Activated CD4-positive, alpha-beta T cell treated with anti-CD3 and anti-CD28 coated beads for 48 hours (primary cell): ENCODE measurements around the gene GNAO1.

Source experiments
- DNase-seq: peaks from one replicate; pipeline ENCODE4 v3.0.0-alpha.2; 2020

The GNAO1 gene

GRCh38 chr16:56198006-56198754, 6.9 kb downstream of the GNAO1 start:
- DNase-seq = no peak

DNA sequence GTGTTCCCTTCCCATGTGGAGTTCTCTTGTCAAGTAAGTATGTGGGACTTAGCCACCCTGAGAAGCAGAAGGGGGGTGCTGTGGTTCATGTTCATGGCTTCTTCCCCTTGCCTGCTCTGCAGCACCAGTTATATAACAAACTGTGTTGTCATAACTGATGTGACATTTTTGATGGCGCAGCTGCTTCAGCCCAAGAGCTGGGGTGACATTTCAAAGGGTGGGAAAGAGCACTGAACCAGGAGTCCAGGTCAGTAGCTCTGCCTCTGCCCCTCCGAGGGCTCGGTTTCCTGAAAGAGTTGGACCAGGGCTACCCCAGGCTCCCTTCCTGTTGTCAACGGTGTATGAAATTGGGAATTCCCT, 7.4 kb downstream of the GNAO1 start:
- no peak for DNase-seq

- DNase-seq = peak; percentile 42
Observed at GRCh38 chr16:56199164-56199563, 7.9 kb downstream of the GNAO1 start.

DNA sequence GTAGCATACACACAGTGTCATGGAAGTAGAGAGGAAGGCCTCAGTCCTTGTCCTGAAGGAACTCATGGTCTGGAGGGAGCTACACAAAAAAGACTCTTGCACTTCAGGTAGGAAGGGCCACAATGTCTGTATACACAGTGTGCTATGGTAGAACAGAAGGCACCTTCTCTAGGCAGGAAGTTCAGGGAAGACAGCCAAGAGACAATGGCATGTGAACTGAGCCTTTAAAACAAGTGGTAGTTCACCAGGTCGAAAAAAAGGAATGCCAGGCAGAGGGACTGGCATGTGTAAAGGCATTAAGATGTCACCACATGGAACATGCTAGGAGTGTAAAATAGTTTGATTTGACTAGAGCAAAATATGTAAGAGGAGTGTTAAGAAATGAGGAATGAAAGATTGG, 9.7 kb downstream of the GNAO1 start:
- no peak for DNase-seq

DNA sequence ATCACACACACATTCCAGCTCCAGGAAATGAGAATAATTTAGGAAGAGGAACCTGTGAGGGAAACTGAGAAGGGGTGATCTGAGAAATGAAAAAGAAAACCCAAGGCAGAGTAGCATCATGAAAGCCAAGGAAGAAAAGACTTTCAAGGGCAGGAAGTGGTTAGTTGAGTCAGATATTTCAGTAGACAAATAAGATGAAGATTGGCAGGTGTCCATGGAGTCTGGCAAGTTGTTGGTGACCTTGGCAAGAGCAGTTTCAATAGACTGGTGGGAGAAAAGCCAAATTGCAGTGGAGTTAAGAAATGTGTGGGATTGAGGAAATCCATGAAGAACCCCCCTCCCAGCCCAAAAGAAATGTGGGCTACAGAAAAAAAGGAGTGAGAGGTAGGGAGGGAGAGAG, 10.7 kb downstream of the GNAO1 start:
- DNase-seq = peak; percentile 43

DNA sequence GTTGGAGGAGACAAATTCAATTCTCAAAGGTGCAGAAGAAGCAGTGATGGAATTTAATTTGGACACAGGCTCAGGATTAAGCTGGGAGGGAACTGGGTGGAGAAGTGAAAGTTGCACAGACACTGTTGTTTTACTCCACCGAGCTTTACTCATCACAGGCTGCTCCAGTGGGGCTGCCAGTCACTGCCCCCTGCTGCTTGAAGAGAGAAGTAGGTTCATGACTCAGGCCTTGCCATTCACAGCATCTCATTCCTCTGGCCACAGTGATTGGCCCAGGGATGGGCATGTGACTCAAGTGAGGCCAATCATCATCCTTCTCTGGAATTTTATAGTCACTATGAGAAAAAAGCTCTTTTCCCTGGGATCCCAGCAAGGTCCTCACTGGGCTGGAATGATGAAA, 11.8 kb downstream of the GNAO1 start:
- DNase-seq = peak; percentile 74

GRCh38 chr16:56204816-56205215, 13.5 kb downstream of the GNAO1 start:
- DNase-seq = no peak

DNA sequence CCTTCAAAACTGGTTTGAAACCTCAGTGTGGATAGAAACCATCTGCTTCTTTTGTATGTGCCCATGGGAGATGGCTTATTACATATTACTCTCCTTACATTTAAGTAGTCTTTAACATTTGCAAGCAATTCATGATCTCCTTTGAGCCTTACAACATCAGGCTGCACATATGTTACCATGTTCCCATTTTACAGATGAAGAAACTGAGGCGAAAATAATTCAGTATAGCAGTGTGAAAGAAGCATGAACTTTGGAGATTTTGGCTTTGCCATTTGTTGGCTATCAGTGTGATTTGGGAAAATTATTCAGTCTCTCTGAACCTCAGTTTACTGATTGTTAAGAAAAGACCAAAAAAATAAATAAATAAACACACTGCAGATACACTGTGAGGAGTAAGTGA, 15.7 kb downstream of the GNAO1 start:
- no peak for DNase-seq

DNA sequence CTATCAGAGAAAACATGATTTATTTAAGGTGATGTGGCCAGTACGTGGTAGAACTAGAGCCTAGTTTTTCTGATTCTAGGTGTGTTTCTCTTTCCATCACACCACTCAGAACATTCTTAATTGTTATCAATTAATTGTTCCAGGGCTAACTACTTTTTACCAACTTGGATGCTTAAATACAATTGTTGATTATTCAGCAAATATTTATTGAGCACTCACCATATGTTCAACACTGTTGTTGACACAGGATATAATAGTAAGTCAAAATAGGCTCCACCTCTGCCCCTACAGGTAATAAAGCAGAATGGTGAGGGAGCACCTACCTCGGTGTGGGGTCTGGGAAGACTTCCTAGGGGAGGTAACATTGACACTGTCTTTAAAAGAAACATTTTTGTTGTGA, 16.1 kb downstream of the GNAO1 start:
- DNase-seq = no peak

GRCh38 chr16:56211435-56211981, 20.2 kb downstream of the GNAO1 start:
- DNase-seq = no peak

DNA sequence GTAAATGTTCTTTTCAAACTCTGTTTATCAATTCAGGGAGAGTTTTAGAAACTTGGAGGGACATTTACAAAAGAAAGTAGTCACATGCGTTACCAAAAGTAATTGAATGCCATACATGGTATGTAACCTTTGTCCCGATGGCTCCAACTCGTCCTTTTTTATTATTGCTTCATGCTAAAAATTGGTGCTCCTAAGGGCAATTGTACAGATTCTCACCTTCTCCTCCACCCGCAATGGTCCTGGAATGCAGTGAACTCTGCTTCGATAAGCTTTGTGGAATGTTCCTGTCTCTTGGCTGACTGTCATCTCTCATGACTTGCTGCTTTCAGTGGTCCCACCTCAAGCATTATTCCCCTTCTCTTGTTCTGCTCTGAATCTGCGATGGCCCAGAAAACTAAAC, 20.9 kb downstream of the GNAO1 start:
- DNase-seq = no peak

DNA sequence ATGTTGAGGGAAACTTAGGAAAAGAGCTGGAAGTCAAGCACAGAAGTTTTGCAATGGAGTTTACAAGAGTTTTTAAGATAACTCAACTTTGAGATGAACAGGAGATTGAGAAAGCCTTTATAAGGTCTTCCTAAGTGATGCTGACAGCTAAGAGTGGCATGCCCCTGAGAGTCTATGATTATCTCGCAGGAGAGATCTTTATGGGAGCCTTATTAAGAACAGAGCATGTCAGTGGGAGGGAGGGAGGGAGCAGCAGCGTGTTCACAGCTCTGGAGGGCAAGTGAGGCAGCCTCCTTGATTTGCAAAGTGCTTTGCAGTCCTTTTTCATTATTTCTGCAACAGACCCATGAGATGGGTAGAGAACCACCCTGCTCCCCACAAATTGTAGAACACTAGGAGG, 30.7 kb downstream of the GNAO1 start:
- DNase-seq = no peak

DNA sequence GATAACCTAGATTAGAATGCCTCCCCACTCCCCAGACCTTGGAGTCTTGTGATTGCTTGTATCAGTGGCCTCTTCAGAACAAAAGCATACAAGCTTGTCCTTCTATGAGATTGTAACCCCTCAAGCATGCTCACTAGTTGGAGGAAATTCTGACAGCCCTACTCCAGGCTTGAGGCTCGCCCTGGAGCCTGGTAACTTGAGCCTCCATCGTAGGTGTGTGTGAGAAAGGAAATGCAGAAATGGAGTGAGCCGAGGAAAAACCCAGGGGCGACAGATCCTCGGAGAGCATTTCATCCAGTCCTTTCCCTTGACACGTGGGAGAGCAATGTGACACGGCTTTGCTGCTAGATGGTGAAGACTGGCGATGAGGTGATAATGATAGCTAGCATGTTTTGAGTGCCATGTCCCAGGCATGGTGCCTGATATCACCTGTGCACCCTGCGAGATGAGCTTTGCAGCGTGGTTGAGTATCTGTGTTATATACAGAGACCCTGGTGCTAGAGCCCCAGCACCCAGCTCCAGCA, 31.2 kb downstream of the GNAO1 start:
- no peak for DNase-seq

- no peak for DNase-seq
Observed at GRCh38 chr16:56225017-56225742, 33.9 kb downstream of the GNAO1 start.

- no peak for DNase-seq
Observed at GRCh38 chr16:56226187-56226586, 34.9 kb downstream of the GNAO1 start.

DNA sequence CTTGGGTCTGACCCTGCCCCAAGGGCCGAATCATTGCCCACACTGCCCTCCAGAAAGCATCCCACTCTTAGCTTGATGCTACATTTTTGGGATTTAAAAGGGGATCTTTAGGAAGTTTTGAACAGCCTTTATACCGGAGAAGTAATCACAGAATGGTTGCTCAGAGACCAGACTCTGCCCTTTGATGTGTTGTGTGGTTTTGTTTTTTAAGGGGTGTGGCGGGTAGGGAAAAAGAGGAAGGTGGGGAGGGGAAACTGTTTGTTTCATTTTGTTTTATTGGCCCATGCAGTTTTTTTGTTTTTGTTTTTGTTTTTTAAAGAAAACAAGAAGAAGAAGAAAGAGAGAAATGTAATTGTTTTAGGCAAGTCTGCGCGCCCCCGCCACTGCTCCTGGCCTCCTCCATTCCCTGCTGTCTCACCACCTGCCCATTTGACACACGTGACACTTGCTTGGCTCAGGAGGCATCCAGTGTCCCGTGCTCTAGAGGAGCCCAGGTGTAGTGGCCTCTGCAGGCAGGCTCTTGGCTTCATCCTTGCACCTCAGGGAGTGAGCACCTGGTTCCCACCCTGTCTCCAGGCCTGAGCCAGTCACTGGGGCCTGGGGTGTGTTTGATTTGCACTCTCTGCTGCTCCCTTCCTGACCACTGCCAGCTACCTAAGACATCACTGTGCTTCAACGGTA, 35.7 kb downstream of the GNAO1 start:
- no peak for DNase-seq

DNA sequence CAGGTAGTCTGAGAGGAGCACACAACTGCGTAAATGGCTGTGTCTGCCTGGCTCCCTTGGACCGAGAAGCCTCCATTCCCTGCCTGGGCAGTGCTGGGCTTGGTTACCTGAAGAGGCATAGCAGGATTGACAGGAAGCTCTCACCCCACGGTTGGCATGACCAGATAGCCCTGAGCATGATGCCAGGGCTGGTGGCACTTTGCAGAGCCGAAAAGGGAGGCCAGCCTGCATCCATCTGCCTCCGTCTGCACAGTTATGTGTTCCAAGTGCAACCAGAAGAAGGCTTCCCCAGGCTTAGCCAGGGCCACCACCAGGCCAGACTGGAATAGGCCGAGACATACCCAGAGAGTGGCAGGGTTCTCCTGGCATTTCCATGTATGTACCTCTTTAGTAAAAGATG, 36.6 kb downstream of the GNAO1 start:
- no peak for DNase-seq

GRCh38 chr16:56228476-56228875, 37.2 kb downstream of the GNAO1 start:
- DNase-seq = no peak

DNA sequence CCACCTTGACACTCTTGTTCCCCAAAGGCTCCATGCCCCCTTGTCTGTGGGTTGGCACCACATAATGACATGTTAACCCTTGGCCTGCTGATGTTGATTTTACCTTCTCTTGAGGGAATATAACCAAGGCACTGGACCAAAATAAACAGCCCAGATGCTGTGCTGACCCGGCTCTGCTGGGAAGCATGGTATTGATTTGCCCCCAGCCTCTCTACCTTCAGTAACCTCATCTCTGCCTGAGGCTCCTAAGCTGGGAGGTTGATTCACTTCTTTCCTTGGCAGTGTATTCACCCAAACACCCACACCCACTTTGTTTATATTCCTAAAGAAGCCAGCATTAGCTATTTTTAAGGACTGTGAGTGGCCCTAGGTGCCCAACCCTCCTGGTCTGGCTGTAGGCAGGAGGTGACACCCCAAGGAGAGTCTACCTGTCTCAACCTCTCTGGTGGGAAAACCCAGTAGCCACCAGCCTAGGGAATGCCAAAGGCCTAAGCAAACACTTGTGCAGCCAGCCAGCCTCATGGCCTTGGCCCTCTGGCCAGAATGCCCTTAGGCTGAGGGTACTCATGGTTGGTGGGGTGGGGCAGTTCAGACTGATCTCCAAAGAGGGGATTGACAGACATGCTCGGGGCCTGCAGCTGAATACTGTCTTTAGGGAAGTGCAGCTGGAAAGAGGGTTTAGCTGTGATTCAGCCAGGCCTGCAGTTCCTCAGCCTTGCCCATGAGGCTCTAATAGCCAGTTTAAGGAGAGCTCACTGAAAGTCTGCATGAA, 42.7 kb downstream of the GNAO1 start:
- DNase-seq = no peak

DNA sequence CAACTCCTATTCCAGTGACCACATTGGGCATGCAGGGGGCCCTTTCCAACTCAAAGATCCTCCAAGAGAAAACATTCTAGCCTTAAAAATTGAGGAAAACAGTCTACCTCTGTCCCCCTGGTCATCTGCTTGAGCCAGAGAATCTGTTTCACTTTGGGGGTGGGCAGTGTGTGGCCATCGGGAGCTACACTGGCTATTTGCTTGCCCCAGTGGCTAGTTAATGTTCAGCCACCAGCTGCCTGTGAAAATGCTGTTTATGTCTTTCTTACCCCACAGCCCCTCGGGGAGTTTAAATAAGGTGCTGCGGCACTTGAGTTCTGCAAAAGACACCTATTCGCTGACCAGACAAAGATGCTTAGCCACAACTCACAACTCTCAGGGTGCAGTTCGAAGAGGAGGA, 43.4 kb downstream of the GNAO1 start:
- no peak for DNase-seq

DNA sequence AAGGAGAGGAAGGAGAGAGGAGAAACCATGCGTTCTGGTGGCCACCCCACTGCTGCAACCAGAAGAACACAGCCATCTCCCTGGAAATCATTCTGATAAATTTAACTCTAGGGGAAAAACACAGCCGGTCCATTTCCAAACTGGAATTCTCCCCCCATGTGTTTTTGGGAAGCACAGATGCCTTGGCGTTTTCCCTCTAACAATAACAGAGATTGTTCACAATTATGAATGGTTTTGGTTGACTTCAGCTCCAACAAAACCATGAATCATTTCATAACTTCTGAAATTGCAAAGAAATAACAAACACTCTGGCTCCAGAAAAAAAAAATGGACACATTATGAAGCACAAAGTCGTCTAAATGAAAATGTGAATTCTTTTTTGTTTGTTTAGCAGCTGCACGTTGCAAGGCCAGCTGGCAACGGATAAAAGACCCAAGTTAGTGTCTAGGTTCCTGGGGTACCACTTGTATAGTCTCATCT, 46.2 kb downstream of the GNAO1 start:
- DNase-seq = no peak

DNA sequence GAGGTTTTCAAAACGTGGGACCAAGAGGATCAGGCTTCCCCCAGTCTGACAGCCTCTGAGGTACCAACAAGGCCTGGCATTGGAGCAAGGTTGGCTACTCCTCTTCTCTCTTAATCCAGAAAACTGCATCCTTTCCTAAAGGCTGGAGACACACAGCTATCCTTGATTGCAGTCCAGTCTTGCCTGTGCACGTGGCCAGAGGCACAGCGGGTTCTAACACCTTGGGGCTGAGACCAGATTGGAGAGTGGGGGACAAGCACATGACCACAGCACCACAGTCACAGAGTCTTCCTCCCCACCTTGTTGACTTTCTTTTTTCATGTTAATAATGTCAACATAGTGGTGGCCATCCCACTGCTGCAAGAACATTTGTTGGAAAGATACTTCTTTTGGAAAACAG, 46.9 kb downstream of the GNAO1 start:
- no peak for DNase-seq

GRCh38 chr16:56241596-56241995, 50.3 kb downstream of the GNAO1 start:
- DNase-seq = no peak
